ENCODE measurements around the gene USP34. TPM values are rescaled to one million over a fixed set of nuclear protein-coding genes. Genes with fewer than 3 reads are reported as not detected.

USP34 gene
- total and polyA plus RNA-seq, 2 of the 8 experiments (the other 6 are each of a cell fraction or from before 2014, with no cell fraction given), result 56.7 to 91.7 TPM

DNA sequence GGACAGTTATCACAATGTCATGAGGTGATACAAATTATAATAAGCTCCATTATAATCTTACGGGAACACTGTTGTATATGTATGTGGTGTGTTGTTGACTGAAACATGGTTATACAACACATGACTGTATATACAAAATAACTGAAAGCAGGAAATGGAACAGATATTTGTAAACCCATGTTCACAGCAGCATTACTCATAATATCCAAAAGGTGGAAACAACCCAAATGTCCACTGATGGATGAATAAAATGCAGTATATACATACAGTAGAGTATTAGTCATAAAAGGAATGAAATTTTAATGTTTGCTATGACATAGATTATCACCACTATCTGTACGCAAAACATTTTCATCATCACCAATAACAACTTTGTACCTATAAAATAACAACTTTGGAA is 107.3 kb downstream of the USP34 start:
- no peak overlapping the region for H3K9ac ChIP-seq (replicated peaks in 1 of 4; ENCODE audit: extremely low read depth in 1 of 4, low read depth in 3 of 4, low read length in 3 of 4)
- ChIA-PET POLR2A (ENCODE audit: partially characterized antibody) (no interaction called here), CTCF (ENCODE audit: partially characterized antibody) (interaction anchor here (0.6 kb wide), 1 partner anchor 117 kb away, joined by 3 read pairs; no protein-coding TSS in a partner anchor)
- H3K23me2 ChIP-seq (ENCODE audit: low read depth, low read length), result no peaks in the 10 kb centered on the region
- H3K4me2 ChIP-seq (ENCODE audit: insufficient read depth in 1 of 2, low read depth in 2 of 2, low read length in 2 of 2), result no peak overlapping the region
- H3K27me3 ChIP-seq (replicated peaks in 1 of 4; ENCODE audit: control insufficient read depth in 3 of 4, extremely low read depth in 1 of 4, insufficient read depth in 3 of 4, low read length in 3 of 4), result no peaks in the 10 kb centered on the region
- 94% methylated on average over 2 of the region's 2 CpGs; no CpG with 5 or more reads in 1 of the 2 experiments for WGBS, 2 experiments (ENCODE audit: extremely low coverage in 1 of 2, insufficient coverage in 1 of 2, insufficient read length in 1 of 2, insufficient replicate concordance in 2 of 2, low coverage in 1 of 2, low lambda C conversion rate in 2 of 2, missing lambda C conversion rate in 1 of 2)
- H3K4ac ChIP-seq (replicated peaks; ENCODE audit: insufficient read length, low read depth, low read length), result no peak overlapping the region
- no peak overlapping the region for H2BK15ac ChIP-seq (ENCODE audit: low read length)
- no peak overlapping the region for H2AFZ ChIP-seq (ENCODE audit: low read length)
- H3K56ac ChIP-seq (replicated peaks; ENCODE audit: insufficient read length, low read depth, low read length), result no peak overlapping the region
- no peak overlapping the region for H4K91ac ChIP-seq (replicated peaks; ENCODE audit: insufficient read length, low read length)
- no peak overlapping the region for H3K27ac ChIP-seq (ENCODE audit: low read depth, low read length)
- H3K36me3 ChIP-seq (ENCODE audit: control insufficient read depth in 2 of 4, insufficient read depth in 4 of 4, low read length in 3 of 4), result peaks cover 2 to 10% (median 6%) of the 10 kb centered on the region in 4 experiments; a peak in 3 of 8 replicates
- peaks cover 0 to 50% of the 10 kb centered on the region in 2 experiments; a peak in 2 of 4 replicates for H3K79me2 ChIP-seq (ENCODE audit: control insufficient read depth in 1 of 2, insufficient read depth in 2 of 2, low read length in 2 of 2)
- DNase-seq (ENCODE audit: low read depth in 1 of 2, low spot score in 2 of 2), result no peak
- no peak overlapping the region for H3K14ac ChIP-seq (ENCODE audit: insufficient read length)
- peaks cover 0 to 4% of the 10 kb centered on the region in 2 experiments for H4K20me1 ChIP-seq (replicated peaks in 1 of 2; ENCODE audit: control insufficient read depth in 1 of 2, insufficient read depth in 2 of 2, low read length in 2 of 2)
- no peak overlapping the region for H3K4me3 ChIP-seq (ENCODE audit: extremely low read depth in 1 of 4, insufficient read depth in 2 of 4, low read depth in 3 of 4, low read length in 4 of 4)
- H3K18ac ChIP-seq (ENCODE audit: extremely low read depth, low read length), result no peak overlapping the region
- H3K23ac ChIP-seq (ENCODE audit: insufficient read length), result no peak overlapping the region
- H2BK12ac ChIP-seq (ENCODE audit: low read depth, low read length), result no peak overlapping the region
- no peaks in the 10 kb centered on the region for H3K9me3 ChIP-seq (ENCODE audit: insufficient read depth in 2 of 2, low read depth in 1 of 2, low read length in 1 of 2)
- no peak overlapping the region for H2BK5ac ChIP-seq (ENCODE audit: low read depth, low read length)
- H4K5ac ChIP-seq (ENCODE audit: insufficient read length, low read depth, low read length), result no peak overlapping the region
- peaks cover 4% of the 10 kb centered on the region for H3K79me1 ChIP-seq (ENCODE audit: low read depth, low read length)
- no peak overlapping the region for H2AK5ac ChIP-seq (ENCODE audit: low read depth, low read length)
- no peak overlapping the region for H2BK120ac ChIP-seq (replicated peaks; ENCODE audit: low read depth, low read length)
- H3K4me1 ChIP-seq (replicated peaks in 1 of 4; ENCODE audit: control insufficient read depth in 3 of 4, insufficient read depth in 4 of 4, low read length in 3 of 4), result no peaks in the 10 kb centered on the region
- no peak overlapping the region for H2BK20ac ChIP-seq (ENCODE audit: low read length)
- no peak overlapping the region for H4K8ac ChIP-seq (ENCODE audit: extremely low read depth, insufficient read depth, low read length)
- FAIRE-seq, result no peak
- no peak for TF ChIP-seq YY1 (IDR thresholded peaks at IDR 0.05; ENCODE audit: low read depth, low read length)
- TF ChIP-seq TBP (IDR thresholded peaks at IDR 0.05; ENCODE audit: low read depth, low read length), result no peak
- TF ChIP-seq SAP30 (IDR thresholded peaks at IDR 0.05; ENCODE audit: insufficient read depth, insufficient replicate concordance, low read length), result no peak
- TF ChIP-seq TAF1 (IDR thresholded peaks at IDR 0.05; ENCODE audit: low read depth, low read length), result no peak
- TF ChIP-seq, protein P1, sequence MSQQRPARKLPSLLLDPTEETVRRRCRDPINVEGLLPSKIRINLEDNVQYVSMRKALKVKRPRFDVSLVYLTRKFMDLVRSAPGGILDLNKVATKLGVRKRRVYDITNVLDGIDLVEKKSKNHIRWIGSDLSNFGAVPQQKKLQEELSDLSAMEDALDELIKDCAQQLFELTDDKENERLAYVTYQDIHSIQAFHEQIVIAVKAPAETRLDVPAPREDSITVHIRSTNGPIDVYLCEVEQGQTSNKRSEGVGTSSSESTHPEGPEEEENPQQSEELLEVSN (IDR thresholded peaks at IDR 0.05), result no peak
- TF ChIP-seq, protein P2, sequence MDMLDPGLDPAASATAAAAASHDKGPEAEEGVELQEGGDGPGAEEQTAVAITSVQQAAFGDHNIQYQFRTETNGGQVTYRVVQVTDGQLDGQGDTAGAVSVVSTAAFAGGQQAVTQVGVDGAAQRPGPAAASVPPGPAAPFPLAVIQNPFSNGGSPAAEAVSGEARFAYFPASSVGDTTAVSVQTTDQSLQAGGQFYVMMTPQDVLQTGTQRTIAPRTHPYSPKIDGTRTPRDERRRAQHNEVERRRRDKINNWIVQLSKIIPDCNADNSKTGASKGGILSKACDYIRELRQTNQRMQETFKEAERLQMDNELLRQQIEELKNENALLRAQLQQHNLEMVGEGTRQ (IDR thresholded peaks at IDR 0.05; ENCODE audit: low read length), result no peak
- no peak for TF ChIP-seq RNF2 (IDR thresholded peaks at IDR 0.05; ENCODE audit: borderline replicate concordance, low read depth, low read length, missing control alignments, poor library complexity, severe bottlenecking)
- no peak for TF ChIP-seq KDM5A (IDR thresholded peaks at IDR 0.05; ENCODE audit: low read length)
- no peak for TF ChIP-seq ZNF274 (IDR thresholded peaks at IDR 0.05; ENCODE audit: borderline replicate concordance, extremely low read depth, low read length)
- no peak for TF ChIP-seq GTF2F1 (IDR thresholded peaks at IDR 0.05; ENCODE audit: borderline replicate concordance, low read depth, low read length)
- TF ChIP-seq EP300 (IDR thresholded peaks at IDR 0.05; ENCODE audit: borderline replicate concordance in 1 of 2, low read depth in 2 of 2, low read length in 2 of 2), result no peak
- no peak for TF ChIP-seq RXRA (IDR thresholded peaks at IDR 0.05; ENCODE audit: insufficient read depth, low read depth, low read length)

Data from H1 (cell line).